Lower lobe of right lung (tissue), 2 donors: ENCODE data around the gene PIGT. TPM values are rescaled to one million over a fixed set of nuclear protein-coding genes. Genes with fewer than 3 reads are reported as not detected.

ENCODE experiments used
- ATAC-seq, 2 donors: fragments of 200-7000 bp; cut with Tn5 transposase; one replicate each; pipeline ENCODE4 v1.9.1; 2020 to 2022; ENCODE audit warnings: mild to moderate bottlenecking in 2 of 2, moderate library complexity in 2 of 2
- DNase-seq: peaks from one replicate; pipeline ENCODE4 v3.0.0-alpha.2; 2020
- H3K27ac ChIP-seq: fragments of 200-600 bp; one replicate; pipeline ENCODE4 v1.8.0; 2022
- H3K27me3 ChIP-seq: fragments of 200-600 bp; one replicate; pipeline ENCODE4 v1.8.0; 2022; ENCODE audit warnings: low read depth
- H3K36me3 ChIP-seq: fragments of 200-600 bp; one replicate; pipeline ENCODE4 v1.8.0; 2022; ENCODE audit warnings: mild to moderate bottlenecking
- H3K4me1 ChIP-seq: fragments of 200-600 bp; one replicate; pipeline ENCODE4 v1.8.0; 2022
- H3K4me3 ChIP-seq: fragments of 200-600 bp; one replicate; pipeline ENCODE4 v1.8.0; 2022; ENCODE audit warnings: mild to moderate bottlenecking
- H3K9me3 ChIP-seq: fragments of 200-600 bp; one replicate; pipeline ENCODE4 v1.8.0; 2022
- intact Hi-C: fragments of 100-400 bp; cut with DNase I; formaldehyde crosslinking; loops from one replicate; pipeline ENCODE4 v1.11.0; 2022
- total RNA-seq: library from RNA; stranded (reverse); fragmentation: NEBNext Ultra II Directional; extraction: Animal tissue kit (Norgen Biotek cat#: 25700); gene quantifications from one replicate; pipeline ENCODE4 v1.2.1, GENCODE V29; 2021
- TF ChIP-seq, protein P1 (sequence below): fragments of 200-600 bp; IDR thresholded peaks from one replicate; pipeline ENCODE4 v1.8.0; 2022; ENCODE audit warnings: antibody characterized with exemption, mild to moderate bottlenecking
- donor health status: DM: no; HTN: yes; CAD: no; lungs with severe emphysema.

The PIGT gene
- total RNA-seq, 1 donor from 2014 or later = 78.7 TPM

- intact Hi-C loops = no loop called here
- Histone ChIP-seq H3K4me1 (peaks cover 5% of the 10 kb centered on the region), H3K27ac (no peak overlapping the region), H3K36me3 (no peaks in the 10 kb centered on the region), H3K27me3 (no peaks in the 10 kb centered on the region), H3K9me3 (no peaks in the 10 kb centered on the region), H3K4me3 (no peak overlapping the region)
- TF ChIP-seq, protein P1, sequence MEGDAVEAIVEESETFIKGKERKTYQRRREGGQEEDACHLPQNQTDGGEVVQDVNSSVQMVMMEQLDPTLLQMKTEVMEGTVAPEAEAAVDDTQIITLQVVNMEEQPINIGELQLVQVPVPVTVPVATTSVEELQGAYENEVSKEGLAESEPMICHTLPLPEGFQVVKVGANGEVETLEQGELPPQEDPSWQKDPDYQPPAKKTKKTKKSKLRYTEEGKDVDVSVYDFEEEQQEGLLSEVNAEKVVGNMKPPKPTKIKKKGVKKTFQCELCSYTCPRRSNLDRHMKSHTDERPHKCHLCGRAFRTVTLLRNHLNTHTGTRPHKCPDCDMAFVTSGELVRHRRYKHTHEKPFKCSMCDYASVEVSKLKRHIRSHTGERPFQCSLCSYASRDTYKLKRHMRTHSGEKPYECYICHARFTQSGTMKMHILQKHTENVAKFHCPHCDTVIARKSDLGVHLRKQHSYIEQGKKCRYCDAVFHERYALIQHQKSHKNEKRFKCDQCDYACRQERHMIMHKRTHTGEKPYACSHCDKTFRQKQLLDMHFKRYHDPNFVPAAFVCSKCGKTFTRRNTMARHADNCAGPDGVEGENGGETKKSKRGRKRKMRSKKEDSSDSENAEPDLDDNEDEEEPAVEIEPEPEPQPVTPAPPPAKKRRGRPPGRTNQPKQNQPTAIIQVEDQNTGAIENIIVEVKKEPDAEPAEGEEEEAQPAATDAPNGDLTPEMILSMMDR = no peak
- ATAC-seq (no peak), DNase-seq (no peak)
Measured at GRCh38 chr20:45461225-45461624, 45.3 kb downstream of the PIGT start.

DNA sequence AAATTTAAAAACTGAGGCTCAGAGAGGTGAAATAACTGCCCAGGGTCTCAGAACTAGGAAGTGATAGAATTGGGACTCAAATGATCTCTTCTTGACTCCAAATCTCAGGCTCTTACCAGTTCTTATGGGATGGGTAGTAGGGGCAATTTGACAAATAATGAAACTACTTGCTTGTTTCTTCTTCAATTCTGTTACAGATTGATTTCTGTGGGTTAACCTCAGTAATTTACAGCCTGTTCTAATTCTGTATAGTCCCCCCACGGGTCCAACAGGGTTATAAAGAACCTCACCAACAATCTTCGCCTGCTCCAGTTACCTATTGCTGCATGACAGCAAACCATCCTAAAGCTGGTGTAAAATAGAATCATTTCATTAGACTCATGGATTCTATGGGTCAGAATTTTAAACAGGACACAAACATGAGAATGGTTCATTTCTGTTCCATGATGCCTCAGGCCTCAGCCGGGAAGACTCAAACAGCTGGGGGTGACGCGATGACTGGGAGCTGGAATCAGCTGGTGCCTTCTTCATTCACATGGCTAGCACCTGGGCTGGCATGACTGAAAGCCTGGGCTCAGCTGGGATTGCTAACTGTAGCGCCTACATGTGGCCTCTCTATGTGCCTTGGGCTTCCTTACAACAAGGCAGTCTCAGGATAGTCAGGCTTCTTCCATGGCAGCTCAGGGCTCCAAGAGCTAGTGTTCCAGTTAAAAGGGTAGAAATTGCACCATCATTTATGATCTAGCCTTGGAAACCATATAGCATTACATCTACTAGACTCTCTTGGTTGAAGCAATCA, 47.0 kb downstream of the PIGT start:
- intact Hi-C loops = no loop called here
- no peak for DNase-seq
- Histone ChIP-seq H3K4me1 (peaks cover 5% of the 10 kb centered on the region), H3K27ac (no peak overlapping the region), H3K27me3 (peaks cover 2% of the 10 kb centered on the region), H3K36me3 (no peaks in the 10 kb centered on the region), H3K9me3 (no peaks in the 10 kb centered on the region), H3K4me3 (no peak overlapping the region)
- ATAC-seq = no peak
- TF ChIP-seq, protein P1 = no peak

DNA sequence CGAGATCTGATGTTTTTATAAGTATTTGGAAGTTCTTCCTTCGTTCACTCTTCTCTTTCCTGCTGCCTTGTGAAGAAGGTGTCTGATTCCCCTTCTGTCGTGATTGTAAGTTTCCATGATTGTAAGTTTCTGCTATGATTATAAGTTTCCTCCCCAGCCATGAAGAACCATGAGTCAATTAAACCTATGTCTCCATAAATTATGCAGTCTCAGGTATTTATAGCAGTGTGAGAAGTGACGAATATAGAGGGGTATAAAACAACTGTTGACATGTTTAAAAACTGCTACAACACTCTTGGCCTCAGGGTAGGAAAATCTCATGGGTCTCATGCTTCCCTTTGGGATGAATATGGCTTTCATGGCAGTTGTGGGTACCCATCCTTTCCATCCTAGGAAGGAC, 47.8 kb downstream of the PIGT start:
- TF ChIP-seq, protein P1 = no peak
- Histone ChIP-seq H3K4me1 (peaks cover 5% of the 10 kb centered on the region), H3K27me3 (peaks cover 8% of the 10 kb centered on the region), H3K9me3 (no peaks in the 10 kb centered on the region), H3K27ac (no peak overlapping the region), H3K36me3 (no peaks in the 10 kb centered on the region), H3K4me3 (no peak overlapping the region)
- intact Hi-C loops = no loop called here
- DNase-seq (no peak), ATAC-seq (no peak)

DNA sequence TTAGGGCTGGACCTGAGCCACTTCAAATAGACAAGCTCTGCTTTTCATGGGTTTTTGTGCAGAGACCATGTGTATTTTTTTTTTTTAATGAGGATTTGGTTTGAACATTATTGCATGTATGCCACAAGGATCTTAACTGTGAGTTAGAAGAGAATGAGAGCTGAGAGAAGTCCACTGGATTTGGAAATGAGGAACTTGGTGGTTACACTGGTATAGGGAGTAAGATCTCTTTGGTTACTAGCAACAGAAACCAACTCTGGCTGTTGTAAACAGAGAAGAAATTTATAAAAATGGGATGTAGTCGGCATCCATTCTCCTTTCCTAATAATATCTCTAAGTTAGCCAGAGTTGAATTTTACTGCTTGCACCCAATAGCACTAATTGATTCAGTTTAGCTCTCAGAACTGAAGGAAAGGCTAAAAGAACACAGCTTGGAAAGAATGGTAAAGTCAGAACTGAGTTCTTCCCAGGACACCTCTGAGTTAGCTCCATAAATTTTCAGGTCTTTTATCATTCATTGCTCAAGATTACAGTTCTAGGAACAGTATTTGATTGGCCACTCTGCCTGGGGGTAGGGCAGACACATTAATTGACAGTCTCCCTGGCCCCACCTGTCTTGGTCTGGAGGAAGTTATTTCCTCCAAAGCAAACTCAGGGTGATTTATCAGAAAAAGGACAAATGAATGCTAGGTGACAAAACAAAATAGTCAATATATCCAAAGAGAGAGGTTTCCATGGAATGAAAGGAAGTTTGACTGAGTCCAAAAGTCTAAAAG, 49.7 kb downstream of the PIGT start:
- Histone ChIP-seq H3K4me1 (peaks cover 19% of the 10 kb centered on the region), H3K9me3 (no peaks in the 10 kb centered on the region), H3K4me3 (no peak overlapping the region), H3K36me3 (no peaks in the 10 kb centered on the region), H3K27ac (no peak overlapping the region), H3K27me3 (peaks cover 28% of the 10 kb centered on the region)
- no peak for DNase-seq
- no peak for ATAC-seq
- intact Hi-C loops = no loop called here
- TF ChIP-seq, protein P1 = no peak

DNA sequence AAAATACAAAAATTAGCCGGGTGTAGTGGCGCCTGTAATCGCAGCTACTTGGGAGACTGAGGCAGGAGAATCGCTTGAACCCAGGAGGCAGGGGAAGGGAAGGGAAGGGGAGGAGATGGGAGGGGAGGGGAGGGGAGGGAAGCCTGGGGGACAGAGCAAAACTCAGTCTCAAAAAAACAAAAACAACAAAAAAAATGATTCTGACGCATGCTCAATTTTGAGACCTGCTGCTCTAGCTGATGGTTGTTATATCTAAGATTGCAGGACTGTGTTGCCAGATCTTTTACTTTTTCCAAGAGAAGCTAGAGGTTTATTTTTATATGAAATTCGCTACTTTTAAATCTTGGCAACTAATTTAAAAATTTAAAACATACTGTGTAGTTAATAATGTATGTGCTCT, 51.2 kb downstream of the PIGT start:
- H3K9me3 ChIP-seq = no peaks in the 10 kb centered on the region
- TF ChIP-seq, protein P1 = no peak
- H3K27ac ChIP-seq = no peak overlapping the region
- DNase-seq = no peak
- no peaks in the 10 kb centered on the region for H3K36me3 ChIP-seq
- intact Hi-C loops = no loop called here
- peaks cover 36% of the 10 kb centered on the region for H3K27me3 ChIP-seq
- H3K4me1 ChIP-seq = peaks cover 24% of the 10 kb centered on the region
- H3K4me3 ChIP-seq = no peak overlapping the region
- ATAC-seq = no peak
